K562 (cell line): ENCODE results near the gene FMNL2. TPM values are rescaled to one million over a fixed set of nuclear protein-coding genes. Genes with fewer than 3 reads are reported as not detected.

Source experiments
- ATAC-seq: fragments of 200-7000 bp; cut with Tn5 transposase; 3 replicates; pipeline ENCODE4 v1.9.1; 2020; ENCODE audit warnings: moderate library complexity
- BruUV-seq: library from RNA; stranded (reverse); fragments of 400-500 nt; replicated peaks from 2 replicates; lab custom pipeline; 2021; lab: Mats Ljungman, UMichigan
- CTCF ChIA-PET: fragments of 300-600 bp; formaldehyde crosslinking; extraction: SDS; loops from one replicate; lab custom pipeline; 2021; ENCODE audit warnings: low intra/inter-chr PET ratio; lab: Yijun Ruan, JAX
- POLR2A ChIA-PET: fragments of 300-600, 350-650 bp; sonication (Branson Sonifier 250); formaldehyde crosslinking; extraction: SDS; loops from one replicate; lab custom pipeline; 2021; ENCODE audit warnings: antibody characterized with exemption, inconsistent platforms; lab: Yijun Ruan, JAX
- DNase-seq, 4 experiments: peaks; one replicate each; pipeline versions ENCODE4 v3.0.0 to v3.0.0-alpha.2; 2011 to 2018; ENCODE audit warnings: low spot score in 3 of 4, mixed read lengths in 3 of 4; ENCODE audit errors: extremely low read depth in 1 of 4
- FAIRE-seq: peaks from 2 replicates; lab custom pipeline; 2011; peaks lifted over from hg19 to GRCh38; lab: Jason Lieb, UNC
- H2AFZ ChIP-seq: 2 replicates; pipeline ENCODE4 v1.6.0; 2011; ENCODE audit warnings: low read depth, low read length, control low read depth, inconsistent platforms
- H3K27ac ChIP-seq: fragments of 200-600 bp; 3 replicates; pipeline ENCODE4 v1.8.0; 2011; ENCODE audit warnings: low read depth, mild to moderate bottlenecking, control low read depth, inconsistent platforms, low read length, moderate library complexity, mixed read lengths; ENCODE audit errors: extremely low read depth
- H3K27me3 ChIP-seq, 2 experiments: fragments of 300-600 bp in 1 of 2; 2 replicates in 1 of 2; 3 replicates in 1 of 2; pipeline versions ENCODE4 v1.6.0 to v1.8.0; 2011; ENCODE audit warnings: inconsistent platforms in 2 of 2, low read length in 2 of 2, mild to moderate bottlenecking in 1 of 2, mixed read lengths in 1 of 2, moderate library complexity in 1 of 2; ENCODE audit not compliant: control insufficient read depth in 2 of 2, insufficient read depth in 2 of 2
- H3K36me3 ChIP-seq: fragments of 300-600 bp; 3 replicates; pipeline ENCODE4 v1.8.0; 2011; ENCODE audit warnings: mild to moderate bottlenecking, low read length, inconsistent platforms; ENCODE audit not compliant: control insufficient read depth, insufficient read depth
- H3K4me1 ChIP-seq, 2 experiments: fragments of 200-600 bp in 1 of 2; replicated peaks in 1 of 2; 2 replicates in 1 of 2; 3 replicates in 1 of 2; pipeline versions ENCODE4 v1.5.1 to v1.8.0; 2011; ENCODE audit warnings: inconsistent platforms in 2 of 2, low read length in 2 of 2, mild to moderate bottlenecking in 1 of 2, mixed read lengths in 1 of 2, moderate library complexity in 1 of 2; ENCODE audit not compliant: control insufficient read depth in 2 of 2, insufficient read depth in 2 of 2
- H3K4me2 ChIP-seq: 2 replicates; pipeline ENCODE4 v1.6.1; 2011; ENCODE audit warnings: low read length, control low read depth, inconsistent platforms, mixed read lengths; ENCODE audit not compliant: insufficient read depth
- H3K4me3 ChIP-seq: fragments of 200-600 bp; sonication (generic), shearing (Covaris generic); 2 replicates; pipeline ENCODE4 v1.5.1; 2016; ENCODE audit warnings: control low read depth, inconsistent platforms
- H3K79me2 ChIP-seq: fragments of 200-600 bp; 3 replicates; pipeline ENCODE4 v1.8.0; 2011; ENCODE audit warnings: low read length, inconsistent platforms; ENCODE audit not compliant: control insufficient read depth, insufficient read depth
- H3K9ac ChIP-seq, 2 experiments: 2 replicates each; pipeline versions ENCODE4 v1.6.0 to v1.6.1; 2011; ENCODE audit warnings: low read depth in 2 of 2, low read length in 2 of 2, control low read depth in 1 of 2, inconsistent platforms in 1 of 2, mild to moderate bottlenecking in 1 of 2, mixed read lengths in 1 of 2; ENCODE audit not compliant: insufficient read depth in 1 of 2
- H3K9me1 ChIP-seq: one replicate; pipeline ENCODE4 v1.6.0; 2011; ENCODE audit warnings: inconsistent platforms, mild to moderate bottlenecking, low read length, moderate library complexity; ENCODE audit not compliant: control insufficient read depth, insufficient read depth
- H3K9me3 ChIP-seq: replicated peaks from 2 replicates; pipeline ENCODE4 v1.5.1; 2011; ENCODE audit warnings: low read depth, low read length, inconsistent platforms; ENCODE audit not compliant: control insufficient read depth, insufficient read depth
- H4K20me1 ChIP-seq: replicated peaks from 2 replicates; pipeline ENCODE4 v1.6.1; 2011; ENCODE audit warnings: low read length, inconsistent platforms, mixed read lengths; ENCODE audit not compliant: control insufficient read depth, insufficient read depth
- BMI1 ChIP-seq: fragments of 150-350 bp; IDR thresholded peaks from 2 replicates; pipeline ENCODE4 v1.6.1; 2014; ENCODE audit warnings: low read length
- C11orf30 ChIP-seq: fragments of 450-650 bp; IDR thresholded peaks from 2 replicates; pipeline ENCODE4 v1.6.1; 2016; ENCODE audit warnings: low read depth, mild to moderate bottlenecking
- CBX5 ChIP-seq: IDR thresholded peaks from 2 replicates; pipeline ENCODE4 v1.6.1; 2014; ENCODE audit warnings: low read depth, borderline replicate concordance
- DPF2 ChIP-seq: fragments of 450-650 bp; IDR thresholded peaks from 2 replicates; pipeline ENCODE4 v1.6.1; 2016
- KAT2B ChIP-seq: IDR thresholded peaks from one replicate; pipeline ENCODE4 v1.6.1; 2012; ENCODE audit warnings: low read depth, mild to moderate bottlenecking, control low read depth, inconsistent platforms, low read length, moderate library complexity
- MBD2 ChIP-seq: sonication (generic); IDR thresholded peaks from 2 replicates; pipeline ENCODE4 v1.6.1; 2016; ENCODE audit warnings: low read depth, borderline replicate concordance
- POU5F1 ChIP-seq: fragments of 150-350 bp; IDR thresholded peaks from 2 replicates; pipeline ENCODE4 v1.6.1; 2014; ENCODE audit warnings: borderline replicate concordance, low read length, low read depth, mild to moderate bottlenecking; ENCODE audit not compliant: partially characterized antibody
- RBM25 ChIP-seq: fragments of 200-400 bp; formaldehyde crosslinking; IDR thresholded peaks from 2 replicates; pipeline ENCODE4 v1.6.1; 2018; ENCODE audit warnings: low read length, low read depth, moderate library complexity; ENCODE audit not compliant: severe bottlenecking
- RBM39 ChIP-seq: fragments of 200-400 bp; formaldehyde crosslinking; optimal IDR thresholded peaks from 2 replicates; pipeline ENCODE3; 2018; ENCODE audit warnings: low read depth, low read length
- SETDB1 ChIP-seq: IDR thresholded peaks from one replicate; pipeline ENCODE4 v1.6.1; 2012; ENCODE audit warnings: low read length, control low read depth, inconsistent platforms
- TRIM28 ChIP-seq: fragments of 450-650 bp; IDR thresholded peaks from 2 replicates; pipeline ENCODE4 v1.6.1; 2017
- U2AF2 ChIP-seq: fragments of 200-400 bp; formaldehyde crosslinking; optimal IDR thresholded peaks from 2 replicates; pipeline ENCODE3; 2017; ENCODE audit warnings: low read depth, mild to moderate bottlenecking, low read length
- ZNF696 ChIP-seq: fragments of 250-450 bp; sonication (Bioruptor Pico); conservative IDR thresholded peaks from 2 replicates; pipeline ENCODE4 v1.4.0; 2020; ENCODE audit warnings: mild to moderate bottlenecking, moderate library complexity
- WGBS: fragments of 100-300 bp; shearing (Covaris generic); methylation state at CpG from one replicate; pipeline ENCODE4 v1.1.6; 2016; ENCODE audit warnings: low coverage, mixed read lengths; ENCODE audit not compliant: insufficient coverage; ENCODE audit errors: missing lambda C conversion rate; 5-methylcytosine and 5-hydroxymethylcytosine counted together
- in situ Hi-C: fragments of 300-500 bp; cut with MboI; formaldehyde crosslinking; loops from 4 replicates; pipeline ENCODE4 v1.15.0; 2018; ENCODE audit warnings: inconsistent platforms, mixed read lengths
- intact Hi-C: fragments of 100-400 bp; cut with micrococcal nuclease; formaldehyde crosslinking; loops from 2 replicates; pipeline ENCODE4 v1.14.2; 2022
- polyA plus RNA-seq, 8 experiments: library from polyadenylated mRNA; depleted of rRNA in 4 of 8; stranded (reverse) in 5 of 8; unstranded in 3 of 8; fragments of >200 nt; fragmentation: Nextera tagmentation in 2 of 8; fragmentation: Illumina TruSeq in 1 of 8; extraction: Ambion mirVana in 2 of 8; extraction: Trizol in 1 of 8; gene quantifications; 2 replicates each; pipeline versions ENCODE4 v1.2.1 to v1.2.3, GENCODE V29; 2011 to 2014; ENCODE audit warnings: inconsistent platforms in 1 of 8, missing spikeins in 1 of 8
- total RNA-seq, 7 experiments: library from RNA; depleted of rRNA in 6 of 7; stranded (reverse); fragments of >200 nt in 6 of 7; fragmentation: Illumina TruSeq in 2 of 7; extraction: Trizol in 2 of 7; gene quantifications; 2 replicates each; pipeline versions ENCODE4 v1.2.1 to v1.2.3, GENCODE V29; 2011 to 2021; ENCODE audit warnings: low replicate concordance in 1 of 7
- TF ChIP-seq, protein P1 (sequence below): fragments of 250-450 bp; sonication (Bioruptor Pico); IDR thresholded peaks from 2 replicates; pipeline ENCODE4 v1.8.0; 2021; ENCODE audit warnings: mild to moderate bottlenecking, moderate library complexity
- TF ChIP-seq, protein P2 (sequence below): sonication (generic); formaldehyde crosslinking; IDR thresholded peaks from 2 replicates; pipeline ENCODE4 v1.9.0; 2022; ENCODE audit warnings: mild to moderate bottlenecking, missing genetic modification reagents

The FMNL2 gene
- total and polyA plus RNA-seq, 9 of the 15 experiments (the other 6 are each of a cell fraction or from before 2014, with no cell fraction given), result 0.15 to 0.49 (median 0.24) TPM; not detected in 1

DNA sequence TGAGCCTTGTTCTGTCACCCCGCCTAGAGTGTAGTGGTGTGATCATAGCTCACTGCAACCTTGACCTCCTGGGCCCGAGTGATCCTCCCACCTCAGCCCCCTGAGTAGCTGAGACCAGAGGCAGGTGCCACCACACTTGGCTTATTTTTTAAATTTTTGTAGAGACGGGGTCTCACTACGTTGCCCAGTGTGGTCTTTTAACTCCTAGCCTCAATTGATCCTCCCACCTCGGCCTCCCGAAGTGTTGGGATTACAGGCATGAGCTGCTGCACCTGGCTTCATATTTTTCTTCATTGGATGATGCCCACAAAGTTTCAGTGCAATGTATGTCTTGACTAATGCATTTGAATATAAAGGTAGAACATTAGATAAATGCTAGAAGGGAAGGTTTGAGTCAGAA is 120.8 kb downstream of the FMNL2 start:
- WGBS, result under 1% methylated on average over 6 of the region's 6 CpGs
- no peaks in the 10 kb centered on the region for H3K9me3 ChIP-seq
- no peak for ATAC-seq
- no peaks in the 10 kb centered on the region for H4K20me1 ChIP-seq
- no peak overlapping the region for H2AFZ ChIP-seq
- in situ Hi-C loops, result no loop called here
- no peak overlapping the region for H3K4me3 ChIP-seq
- intact Hi-C loops, result no loop called here
- H3K27me3 ChIP-seq, result peaks cover 3 to 14% of the 10 kb centered on the region in 2 experiments; a peak in 3 of 5 replicates
- H3K9ac ChIP-seq, result no peak overlapping the region
- no peak for FAIRE-seq
- no peaks in the 10 kb centered on the region for H3K36me3 ChIP-seq
- H3K4me1 ChIP-seq, result no peaks in the 10 kb centered on the region
- no TSS peak for BruUV-seq
- no peak overlapping the region for H3K4me2 ChIP-seq
- no peaks in the 10 kb centered on the region for H3K79me2 ChIP-seq
- no peak overlapping the region for H3K27ac ChIP-seq
- no peaks in the 10 kb centered on the region for H3K9me1 ChIP-seq
- TF ChIP-seq TRIM28, result no peak
- no peak for TF ChIP-seq POU5F1
- TF ChIP-seq BMI1, result no peak
- no peak for TF ChIP-seq KAT2B
- TF ChIP-seq MBD2, result no peak
- TF ChIP-seq SETDB1, result no peak
- TF ChIP-seq RBM25, result no peak
- no peak for TF ChIP-seq CBX5
- TF ChIP-seq ZNF696 (CRISPR knock-in tag), result no peak
- TF ChIP-seq C11orf30, result no peak
- TF ChIP-seq, protein P1, sequence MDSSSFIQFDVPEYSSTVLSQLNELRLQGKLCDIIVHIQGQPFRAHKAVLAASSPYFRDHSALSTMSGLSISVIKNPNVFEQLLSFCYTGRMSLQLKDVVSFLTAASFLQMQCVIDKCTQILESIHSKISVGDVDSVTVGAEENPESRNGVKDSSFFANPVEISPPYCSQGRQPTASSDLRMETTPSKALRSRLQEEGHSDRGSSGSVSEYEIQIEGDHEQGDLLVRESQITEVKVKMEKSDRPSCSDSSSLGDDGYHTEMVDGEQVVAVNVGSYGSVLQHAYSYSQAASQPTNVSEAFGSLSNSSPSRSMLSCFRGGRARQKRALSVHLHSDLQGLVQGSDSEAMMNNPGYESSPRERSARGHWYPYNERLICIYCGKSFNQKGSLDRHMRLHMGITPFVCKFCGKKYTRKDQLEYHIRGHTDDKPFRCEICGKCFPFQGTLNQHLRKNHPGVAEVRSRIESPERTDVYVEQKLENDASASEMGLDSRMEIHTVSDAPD (CRISPR knock-in tag), result no peak
- TF ChIP-seq RBM39, result no peak
- TF ChIP-seq DPF2, result no peak
- TF ChIP-seq U2AF2, result no peak
- TF ChIP-seq, protein P2, sequence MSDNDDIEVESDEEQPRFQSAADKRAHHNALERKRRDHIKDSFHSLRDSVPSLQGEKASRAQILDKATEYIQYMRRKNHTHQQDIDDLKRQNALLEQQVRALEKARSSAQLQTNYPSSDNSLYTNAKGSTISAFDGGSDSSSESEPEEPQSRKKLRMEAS, result no peak
- CTCF ChIA-PET, result no interaction called here
- POLR2A ChIA-PET, result interaction anchor here (1.0 to 1.2 kb wide), 2 partner anchors 9 to 12 kb away, joined by 3 to 4 read pairs; no protein-coding TSS in a partner anchor
- DNase-seq, result no peak
